HG03520 (cell line): ENCODE results near the gene DCDC1.
"Not testable (repeated sequence)": the region's sequence is repeated elsewhere in the genome, so short reads cannot be mapped to it uniquely, and the experiment has no call there.

Experiments used
- ATAC-seq: cut with Tn5 transposase; IDR thresholded peaks from one replicate; pipeline ENCODE4 v1.9.1; 2021; ENCODE audit warnings: mild to moderate bottlenecking, moderate library complexity; ENCODE audit not compliant: unreplicated experiment

Gene DCDC1

DNA sequence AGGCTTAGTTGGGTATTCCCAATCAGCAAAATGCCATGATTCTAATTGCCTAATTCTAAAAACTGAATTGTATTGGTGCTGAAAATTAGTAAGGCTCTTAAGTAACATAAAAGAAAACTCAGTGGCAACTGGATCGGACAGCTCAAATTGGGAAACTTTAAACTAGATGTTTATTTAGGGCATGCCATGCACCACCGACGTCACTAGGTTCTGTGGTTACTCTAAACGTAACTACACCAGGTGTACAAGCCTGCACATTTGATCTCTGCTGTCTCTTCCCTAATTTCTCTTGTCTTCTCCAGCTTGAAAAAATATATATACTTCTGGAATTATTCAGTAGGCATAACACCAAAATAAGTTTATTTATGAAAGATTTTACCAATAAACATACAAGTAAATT, 378.2 kb downstream of the DCDC1 start:
- ATAC-seq: no peak

DNA sequence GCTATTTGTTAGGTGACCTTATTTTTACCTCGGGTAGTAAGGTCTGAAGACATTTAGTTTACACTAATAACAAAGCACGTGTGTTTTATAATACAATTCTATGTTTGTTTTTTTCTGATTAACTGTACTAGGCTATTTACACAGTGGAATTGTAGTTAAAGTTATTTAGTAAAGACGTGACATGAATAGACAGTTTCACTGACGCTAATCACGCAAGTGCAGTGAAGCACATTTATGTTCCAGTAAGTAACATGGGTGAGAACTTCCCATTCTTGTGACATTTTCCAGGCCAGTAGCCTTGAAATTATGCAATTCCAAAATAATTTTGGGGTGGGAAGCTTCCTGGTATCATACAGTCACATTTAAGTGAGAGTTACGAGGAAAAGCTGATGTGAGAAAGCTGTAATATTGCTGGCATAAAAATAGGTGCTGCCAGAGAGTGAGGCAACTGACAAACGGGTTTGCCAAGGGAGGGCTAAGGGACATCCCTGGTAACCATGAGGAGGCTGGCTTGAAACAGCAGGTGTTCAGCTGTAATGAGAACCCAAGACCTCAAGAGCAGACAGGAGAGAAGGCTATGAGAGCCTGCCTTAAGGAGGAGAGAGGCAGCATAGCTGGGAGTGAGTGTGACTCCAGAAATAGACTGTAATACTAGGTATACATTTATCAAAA, 378.8 kb downstream of the DCDC1 start:
- ATAC-seq: no peak

DNA sequence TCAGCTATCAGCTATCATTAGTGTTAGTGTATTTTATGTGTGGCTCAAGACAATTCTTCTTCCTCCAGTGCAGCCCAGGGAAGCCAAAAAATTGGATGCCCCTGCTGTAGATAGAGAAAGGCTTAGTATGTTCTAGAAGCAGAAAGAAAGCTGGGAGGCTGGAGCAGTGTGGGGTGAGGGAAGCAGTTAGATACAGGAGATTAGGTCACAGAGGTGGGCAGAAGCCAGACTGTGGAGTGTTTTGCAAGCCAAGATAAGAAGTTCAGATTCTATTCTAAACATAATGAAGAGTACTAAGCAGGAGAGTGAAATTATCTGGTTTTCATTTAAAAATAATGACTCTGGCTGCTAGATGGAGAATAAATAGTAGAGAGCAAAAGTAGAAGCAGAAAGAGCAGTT, 381.7 kb downstream of the DCDC1 start:
- no peak for ATAC-seq

DNA sequence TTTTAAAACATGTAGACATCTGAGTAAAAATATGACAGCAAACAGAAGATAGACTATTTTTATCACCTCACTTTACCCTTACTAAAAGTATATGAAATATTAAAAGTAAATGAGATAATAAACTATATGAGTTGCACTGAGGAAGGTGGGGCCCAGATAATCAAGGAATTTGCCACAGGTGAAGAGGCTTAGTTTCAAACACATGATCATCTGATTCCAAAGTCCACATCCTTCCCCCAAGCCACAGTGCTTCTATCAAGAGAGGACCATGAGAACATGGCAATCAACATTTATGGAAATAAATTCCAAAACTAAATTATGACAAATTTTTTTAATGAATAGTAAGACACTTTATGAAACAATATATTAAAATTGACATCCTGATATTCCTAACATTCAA, 384.0 kb downstream of the DCDC1 start:
- ATAC-seq: no peak

DNA sequence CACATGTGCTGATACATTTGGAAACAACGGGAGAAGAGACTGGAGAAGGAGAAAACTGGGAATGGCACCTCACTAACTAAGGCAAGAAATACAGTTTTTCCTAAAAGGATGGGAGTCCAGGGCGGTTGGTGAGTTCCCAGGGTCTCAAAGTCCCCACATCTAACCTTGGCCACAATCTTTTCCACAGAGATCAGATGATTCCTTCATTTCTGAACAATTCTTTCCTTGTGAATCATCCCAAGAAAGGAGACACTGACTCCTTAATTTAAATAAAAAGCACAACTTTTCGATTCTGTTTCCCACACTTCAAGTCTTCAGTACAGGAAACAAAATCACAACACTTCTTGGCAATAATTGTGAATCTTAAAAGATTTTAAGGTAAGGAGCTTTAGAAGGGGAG, 384.7 kb downstream of the DCDC1 start:
- no peak for ATAC-seq

DNA sequence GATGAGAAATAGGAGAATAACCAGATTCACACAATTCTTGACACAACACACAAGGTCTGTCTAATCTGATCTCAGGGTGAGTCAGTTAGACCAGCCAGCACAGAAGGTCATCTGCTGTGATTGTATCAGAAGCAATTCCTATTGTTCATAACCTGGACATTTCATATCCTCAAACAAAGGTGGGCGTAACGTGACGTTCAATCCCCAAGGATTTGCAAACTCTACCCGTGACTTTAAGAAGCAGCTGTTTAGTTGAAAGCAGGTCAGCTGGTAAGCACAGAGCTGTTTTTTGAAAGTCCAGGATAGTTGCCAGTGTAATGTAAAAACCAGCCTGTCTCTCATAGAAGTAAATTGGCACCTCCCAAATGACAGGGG, 385.1 kb downstream of the DCDC1 start:
- no peak for ATAC-seq

DNA sequence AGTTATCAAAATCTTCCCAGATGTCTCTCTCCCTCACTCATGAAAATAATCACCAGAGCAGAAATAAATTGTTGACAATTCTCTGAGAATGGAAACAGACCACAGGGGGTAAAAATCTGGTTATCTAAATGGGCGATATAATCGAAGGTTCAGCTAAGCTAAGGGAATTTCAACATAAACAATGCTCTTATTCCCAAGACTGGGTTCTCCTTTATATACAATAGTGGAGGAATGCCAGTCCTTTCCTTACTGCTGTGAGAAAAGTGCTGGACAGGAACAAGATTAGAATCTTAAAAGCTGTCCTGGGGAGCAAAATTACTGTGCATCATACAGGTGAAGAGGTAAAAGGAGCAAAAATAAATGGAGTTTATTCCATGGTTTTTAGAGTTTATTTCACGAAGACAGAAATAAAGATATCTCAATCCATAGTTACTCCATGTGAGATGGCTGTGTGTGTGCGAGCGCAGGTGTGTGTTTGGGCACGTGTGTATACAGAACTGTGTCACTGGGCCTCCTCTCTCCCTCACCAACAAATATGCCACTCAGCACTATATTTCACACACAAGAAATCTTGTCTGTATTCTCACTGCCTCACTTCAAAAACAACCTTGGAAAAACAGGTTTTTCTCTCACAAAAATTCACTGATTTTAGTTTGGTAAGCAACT, 385.6 kb downstream of the DCDC1 start:
- ATAC-seq: no peak

DNA sequence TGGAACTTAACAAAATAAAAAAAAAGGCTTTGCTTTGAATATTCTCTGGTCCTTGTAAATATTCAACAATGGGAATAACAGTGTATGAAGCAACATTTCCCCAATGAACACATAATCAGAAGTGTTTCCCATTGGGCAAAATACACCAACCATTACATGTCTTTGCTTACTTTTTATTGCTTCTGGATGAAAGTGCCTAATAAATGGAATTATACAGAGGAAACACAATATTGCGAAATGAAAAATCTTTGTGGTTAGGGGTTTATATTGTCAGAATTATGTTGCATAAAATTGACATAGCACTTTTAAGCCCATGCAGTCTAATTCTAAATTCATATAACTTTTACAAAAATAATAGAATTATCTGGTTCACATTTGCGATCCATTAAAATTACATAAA, 386.4 kb downstream of the DCDC1 start:
- no peak for ATAC-seq

DNA sequence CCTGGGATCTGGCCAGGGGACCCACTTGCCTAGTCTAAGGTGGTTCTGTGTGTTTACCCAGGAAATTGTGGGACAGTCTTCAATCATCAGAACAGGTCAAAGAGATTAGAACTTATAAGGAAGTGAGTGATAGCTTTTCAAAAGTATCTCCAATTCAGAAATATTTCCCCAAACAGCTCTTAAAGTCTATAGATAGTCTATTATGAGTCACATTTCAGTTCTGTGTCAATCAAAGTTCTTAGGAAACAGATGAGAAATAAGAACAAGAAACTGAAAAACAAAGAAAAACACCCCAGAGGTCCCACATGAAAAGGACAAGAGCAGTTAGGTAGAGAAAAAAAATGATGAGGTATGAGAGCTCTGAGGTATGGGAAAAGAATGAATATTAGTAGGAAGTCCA, 402.0 kb downstream of the DCDC1 start:
- no peak for ATAC-seq

DNA sequence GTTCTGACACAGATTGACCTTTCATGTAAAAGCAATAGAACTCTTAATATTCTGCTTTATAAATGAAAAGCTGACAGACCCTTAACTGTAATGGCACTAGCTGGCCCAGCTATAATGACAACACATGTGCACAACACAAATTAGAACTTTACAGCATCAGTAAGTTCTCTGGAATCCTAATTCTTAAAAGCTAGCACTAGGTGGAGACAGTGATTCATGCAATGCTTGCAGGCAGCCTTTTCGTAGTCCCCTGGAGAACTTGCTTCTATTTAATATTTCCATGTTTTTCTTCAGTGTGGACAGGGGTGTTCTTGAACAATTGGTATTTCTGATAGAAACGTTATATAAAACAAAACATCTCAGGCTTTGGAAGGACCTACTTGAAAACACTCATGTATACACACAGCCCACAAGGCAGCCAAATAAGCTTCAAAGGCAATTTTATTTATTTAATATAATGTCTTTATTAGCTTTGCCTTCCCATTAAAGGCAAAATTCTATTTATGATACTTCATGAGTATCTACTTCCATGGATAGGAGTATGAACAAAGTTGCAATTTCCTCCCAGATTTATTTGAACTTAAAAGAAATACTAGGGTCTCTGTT, 409.0 kb downstream of the DCDC1 start:
- no peak for ATAC-seq

DNA sequence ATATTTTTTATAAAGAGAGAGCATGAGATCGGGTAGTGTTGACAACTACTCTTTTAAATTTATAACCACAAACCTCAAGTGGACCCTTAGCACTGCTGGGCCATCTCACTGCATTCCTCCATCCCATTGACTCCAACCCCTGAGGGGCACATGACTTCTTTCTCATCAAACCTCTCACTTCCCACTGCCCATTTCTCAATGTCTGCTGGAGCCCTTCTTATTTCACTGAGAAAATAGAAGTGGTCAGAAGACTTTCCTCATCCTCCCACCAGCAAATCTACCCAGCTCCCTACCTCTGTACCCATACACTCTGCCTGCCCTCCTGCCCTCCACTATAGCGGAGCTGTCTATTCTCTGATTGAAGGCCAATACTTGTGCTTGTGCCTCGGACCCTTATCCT, 412.8 kb downstream of the DCDC1 start:
- no peak for ATAC-seq

DNA sequence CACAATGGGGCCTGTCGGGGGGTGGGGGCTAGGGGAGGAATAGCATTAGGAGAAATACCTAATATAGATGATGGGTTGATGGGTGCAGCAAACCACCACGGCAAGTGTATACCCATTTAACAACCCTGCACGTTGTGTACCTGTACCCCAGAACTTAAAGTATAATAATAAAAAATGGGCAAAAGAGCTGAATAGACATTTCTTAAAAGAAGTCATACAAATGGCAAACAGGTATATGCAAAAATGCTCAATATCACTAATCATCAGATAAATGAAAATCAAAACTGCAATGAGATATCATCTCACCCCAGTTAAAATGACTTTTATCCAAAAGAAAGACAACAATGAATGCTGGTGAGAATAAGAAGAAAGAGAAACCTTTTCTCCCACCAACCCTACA, 419.7 kb downstream of the DCDC1 start:
- ATAC-seq: no peak

DNA sequence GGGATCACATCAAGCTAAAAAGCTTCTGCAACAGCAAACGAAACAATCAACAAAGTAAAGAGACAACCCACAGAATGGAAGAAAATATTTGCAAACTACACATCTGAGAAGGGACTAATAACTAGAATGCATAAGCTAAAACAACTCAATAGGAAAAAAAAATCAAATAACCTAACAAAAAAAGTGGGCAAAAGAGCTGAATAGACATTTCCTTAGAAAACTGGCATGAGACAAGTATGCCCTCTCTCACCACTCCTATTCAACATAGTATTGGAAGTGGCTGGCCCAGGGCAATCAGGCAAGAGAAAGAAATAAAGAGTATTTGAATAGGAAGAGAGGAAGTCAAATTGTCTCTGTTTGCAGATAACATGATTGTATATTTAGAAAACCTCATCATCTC, 421.8 kb downstream of the DCDC1 start:
- not testable (repeated sequence) for ATAC-seq

DNA sequence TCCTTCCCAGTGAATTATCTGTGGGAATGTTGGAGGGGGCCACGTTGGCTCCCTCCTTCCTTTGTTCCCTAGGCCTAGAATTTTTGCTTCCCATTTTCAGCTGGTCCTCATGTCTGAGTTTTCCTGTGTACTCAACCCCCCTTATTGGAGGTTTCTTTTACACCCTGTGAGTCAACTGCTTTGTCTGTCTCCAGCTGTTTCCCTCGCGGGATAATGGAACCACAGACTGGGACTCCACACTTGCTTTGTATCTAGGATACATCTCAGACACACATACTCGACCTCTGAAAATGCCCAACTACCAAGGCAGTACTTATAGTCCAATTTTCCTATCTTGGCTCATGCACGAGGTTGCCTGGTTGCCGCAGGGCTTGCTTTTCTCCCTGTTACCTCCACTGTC, 430.7 kb downstream of the DCDC1 start:
- ATAC-seq: no peak

DNA sequence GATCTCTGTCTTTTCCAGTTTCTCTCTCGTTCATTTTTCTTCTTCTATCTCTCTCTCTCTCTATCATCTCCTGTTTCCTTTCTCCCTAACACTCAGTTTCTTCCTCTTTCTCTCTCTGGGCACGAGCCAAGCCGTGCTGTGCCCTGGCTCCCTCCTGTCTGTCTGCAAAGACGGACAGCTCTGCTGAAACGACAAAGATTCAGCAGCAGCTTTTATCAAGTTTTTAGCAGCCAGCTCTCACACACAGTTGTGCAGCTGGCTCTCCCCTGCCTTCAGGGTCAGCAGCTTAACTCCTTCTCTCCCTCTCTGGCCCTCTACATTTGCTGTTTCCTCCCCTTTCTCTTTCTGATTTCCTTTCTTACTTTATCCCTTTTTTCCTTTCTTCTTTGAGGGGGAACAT, 431.4 kb downstream of the DCDC1 start:
- no peak for ATAC-seq

DNA sequence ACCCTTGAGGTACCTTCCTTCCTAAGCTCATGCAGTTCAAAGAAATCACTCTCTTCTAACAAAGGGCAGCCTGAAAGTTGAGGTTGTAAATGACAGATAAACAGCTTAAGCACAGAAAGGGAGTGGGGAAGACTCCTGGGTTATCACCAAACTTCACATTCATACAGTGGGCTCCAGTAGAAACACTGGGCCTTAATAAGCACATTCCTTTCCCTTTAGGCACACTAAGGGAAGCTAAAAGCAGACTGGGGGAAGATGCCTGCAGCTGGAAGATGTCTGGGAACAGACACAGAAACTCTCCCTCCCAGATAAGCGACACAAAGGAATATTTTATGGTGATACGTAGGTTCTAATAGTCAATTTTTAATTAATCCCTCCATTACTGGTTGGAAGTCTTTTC, 433.0 kb downstream of the DCDC1 start:
- ATAC-seq: no peak

DNA sequence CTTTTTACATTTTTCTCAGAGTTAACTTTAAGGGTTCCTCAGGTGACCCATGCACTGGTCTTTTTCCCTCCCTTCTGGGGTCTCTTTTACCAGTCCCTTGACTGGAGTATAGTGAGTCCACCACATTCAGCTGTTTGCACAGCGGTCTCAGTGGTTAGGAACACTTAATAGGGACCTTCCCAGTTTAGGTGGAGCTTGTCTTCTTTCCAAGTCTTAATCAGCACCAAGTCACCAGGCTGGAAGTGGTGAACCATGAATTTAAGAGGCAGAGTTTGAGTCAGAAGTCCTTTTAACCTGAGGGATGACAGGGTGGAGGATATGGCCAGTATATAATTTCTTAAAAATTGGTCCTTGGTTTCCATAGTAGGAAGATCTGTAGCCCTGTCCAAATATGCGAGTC, 433.7 kb downstream of the DCDC1 start:
- no peak for ATAC-seq

DNA sequence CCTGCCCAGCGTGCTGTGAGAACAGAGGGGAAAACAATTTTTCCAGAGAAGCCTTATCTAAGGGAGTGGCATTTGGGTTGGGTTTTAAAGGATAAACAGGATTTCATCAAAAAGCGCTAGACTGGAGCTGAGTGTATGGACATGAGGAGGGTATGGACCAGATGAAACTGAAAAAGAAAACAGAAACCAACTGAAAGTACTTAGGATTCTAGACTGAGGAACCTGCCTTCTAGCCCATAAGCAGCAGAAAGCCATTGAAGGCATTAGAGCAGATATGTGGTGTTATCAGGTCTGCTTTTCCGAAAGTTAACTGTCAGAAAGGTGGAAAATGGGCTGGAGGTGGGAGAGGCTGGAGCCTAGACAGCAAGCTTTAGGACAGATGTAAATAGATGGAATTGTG, 443.4 kb downstream of the DCDC1 start:
- ATAC-seq: no peak

DNA sequence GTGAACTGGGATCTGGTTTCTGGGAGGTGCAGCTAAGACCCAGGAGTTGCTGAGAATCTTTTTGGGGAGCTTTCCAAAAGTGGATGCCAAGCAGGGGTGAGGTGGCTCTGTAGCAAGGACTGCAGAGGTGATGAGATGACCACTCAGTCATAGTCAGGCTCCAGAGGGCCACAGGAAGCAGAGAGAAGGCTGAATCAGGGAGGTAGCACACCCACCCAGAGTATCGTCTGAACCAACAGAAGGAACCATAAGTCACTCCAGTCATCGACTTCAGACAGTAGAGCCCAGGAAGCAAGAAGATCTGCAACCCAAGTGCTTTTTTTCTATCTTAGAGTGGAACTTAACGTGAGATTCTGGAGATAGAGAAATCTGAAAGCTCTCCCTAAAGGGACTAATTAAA, 447.7 kb downstream of the DCDC1 start:
- no peak for ATAC-seq

DNA sequence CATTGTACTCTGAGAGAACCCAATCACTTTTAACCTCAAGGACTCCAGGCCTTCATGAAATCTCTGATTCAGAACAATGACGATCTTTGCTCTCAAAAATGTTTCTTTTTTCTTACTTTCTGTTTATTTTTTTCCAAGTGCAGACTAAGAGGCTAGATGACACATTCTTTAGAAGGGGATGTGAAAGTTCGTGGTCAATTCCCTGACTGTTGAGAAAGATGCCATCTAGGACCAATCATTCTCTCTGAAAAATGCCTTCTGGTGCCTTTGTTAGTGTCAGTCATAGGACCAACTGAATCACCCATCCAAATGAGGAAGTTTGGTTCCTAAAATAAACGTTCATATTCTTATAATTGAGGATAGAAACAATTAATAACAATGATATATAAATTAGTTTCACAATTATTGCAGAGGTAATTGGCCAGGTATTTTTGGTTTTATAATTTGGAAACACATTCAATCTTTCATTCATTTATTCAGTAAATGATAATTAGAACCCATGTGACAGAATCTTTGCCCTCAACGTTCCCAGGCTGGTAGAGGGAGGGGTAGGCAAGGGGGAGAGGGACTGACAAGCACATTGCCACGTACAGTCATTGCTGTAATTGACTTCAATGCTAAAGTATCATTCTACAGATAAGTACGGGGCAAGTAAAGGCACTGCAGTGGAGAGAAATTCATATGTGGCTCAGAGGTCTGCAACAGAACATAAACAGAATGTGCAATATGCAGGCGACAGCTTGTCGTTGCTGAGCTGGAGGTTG, 450.0 kb downstream of the DCDC1 start:
- no peak for ATAC-seq

DNA sequence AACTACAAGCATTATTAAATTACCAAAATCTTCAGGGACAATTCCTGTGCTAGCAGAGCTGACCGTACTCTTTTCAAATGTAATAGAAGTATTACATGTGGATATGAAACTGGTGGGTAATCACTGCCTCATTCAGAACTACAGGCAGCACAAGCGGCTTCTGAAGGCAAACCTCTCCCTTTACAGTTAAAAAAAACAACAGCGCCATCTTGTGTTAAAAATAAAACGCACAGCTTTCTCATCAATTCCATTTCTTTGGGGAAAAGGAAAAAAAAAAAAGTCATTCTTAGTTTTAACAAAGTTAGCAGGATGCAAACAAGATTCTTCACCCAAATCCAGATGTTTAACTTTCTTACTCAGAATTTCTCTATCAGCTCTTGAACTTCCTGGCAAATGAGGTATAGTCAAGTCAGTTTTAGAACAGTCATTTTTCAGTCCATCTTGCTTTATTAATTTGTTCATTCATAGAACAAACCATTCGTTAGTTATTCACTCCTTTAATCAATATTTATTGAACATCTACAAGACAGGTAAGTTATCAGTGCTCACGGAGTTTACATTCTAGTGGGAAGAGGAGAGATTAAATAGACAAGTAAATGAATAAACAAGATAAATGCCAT, 451.6 kb downstream of the DCDC1 start:
- peak; percentile 63 for ATAC-seq
